Endodermal cell (in vitro differentiated cells): ENCODE data around the gene ISYNA1. TPM values are rescaled to one million over a fixed set of nuclear protein-coding genes. Genes with fewer than 3 reads are reported as not detected.

Experiments
- DNase-seq: peaks from one replicate; pipeline ENCODE4 v3.0.0-alpha.2; 2017
- H3K27ac ChIP-seq: 2 replicates; pipeline ENCODE4 v1.5.1; 2013; ENCODE audit warnings: mild to moderate bottlenecking, low read depth, low read length, moderate library complexity
- H3K27me3 ChIP-seq: 2 replicates; pipeline ENCODE4 v1.6.1; 2013; ENCODE audit warnings: mild to moderate bottlenecking, low read length, moderate library complexity; ENCODE audit not compliant: insufficient read depth, control insufficient read depth, poor library complexity, severe bottlenecking
- H3K36me3 ChIP-seq: 2 replicates; pipeline ENCODE4 v1.7.0; 2013; ENCODE audit warnings: mild to moderate bottlenecking, low read length, moderate library complexity; ENCODE audit not compliant: control insufficient read depth, insufficient read depth
- H3K4me1 ChIP-seq: one replicate; pipeline ENCODE4 v1.7.0; 2013; ENCODE audit warnings: low read length; ENCODE audit not compliant: control insufficient read depth, insufficient read depth
- H3K4me3 ChIP-seq: 2 replicates; pipeline ENCODE4 v1.5.1; 2013; ENCODE audit warnings: mild to moderate bottlenecking, low read length, moderate library complexity
- H3K9ac ChIP-seq: 2 replicates; pipeline ENCODE4 v1.6.1; 2013; ENCODE audit warnings: mild to moderate bottlenecking, low read length, moderate library complexity; ENCODE audit not compliant: poor library complexity, severe bottlenecking; ENCODE audit errors: extremely low read depth
- H3K9me3 ChIP-seq: 2 replicates; pipeline ENCODE4 v1.6.1; 2013; ENCODE audit warnings: mild to moderate bottlenecking, low read length, moderate library complexity; ENCODE audit not compliant: control insufficient read depth
- H3K27ac Mint-ChIP-seq: 2 replicates; pipeline ENCODE4 v1.8.0; 2020; ENCODE audit warnings: mixed read lengths
- H3K27me3 Mint-ChIP-seq: 2 replicates; pipeline ENCODE4 v1.8.0; 2021; ENCODE audit warnings: mild to moderate bottlenecking, mixed read lengths; ENCODE audit not compliant: insufficient read depth
- H3K36me3 Mint-ChIP-seq: 2 replicates; pipeline ENCODE4 v1.8.0; 2020; ENCODE audit warnings: low read depth, mixed read lengths
- H3K4me1 Mint-ChIP-seq: 2 replicates; pipeline ENCODE4 v1.8.0; 2020; ENCODE audit warnings: mixed read lengths
- H3K4me3 Mint-ChIP-seq: 2 replicates; pipeline ENCODE4 v1.8.0; 2020; ENCODE audit warnings: mild to moderate bottlenecking, moderate library complexity, mixed read lengths
- H3K9me3 Mint-ChIP-seq: 2 replicates; pipeline ENCODE4 v1.8.0; 2020; ENCODE audit warnings: mild to moderate bottlenecking, mixed read lengths
- CTCF ChIP-seq: fragments of 200-600 bp; sonication (generic); conservative IDR thresholded peaks from 2 replicates; pipeline ENCODE4 v1.5.0; 2021; ENCODE audit warnings: antibody characterized with exemption, mild to moderate bottlenecking
- WGBS, 2 experiments: methylation state at CpG; one replicate each; pipeline versions ENCODE4 v1.1.5 to v1.1.7; 2013; ENCODE audit warnings: missing lambda C conversion rate in 2 of 2, mixed read lengths in 1 of 2; ENCODE audit not compliant: insufficient coverage in 1 of 2, insufficient read length in 1 of 2; 5-methylcytosine and 5-hydroxymethylcytosine counted together
- total RNA-seq, 2 donors: library from RNA; stranded (reverse); fragmentation: NEBNext Ultra II Directional in 1 of 2; extraction: Animal tissue kit (Norgen Biotek cat#: 25700) in 1 of 2; gene quantifications; 2 replicates in 1 of 2; 3 replicates in 1 of 2; pipeline ENCODE4 v1.2.1, GENCODE V29; 2021

The ISYNA1 gene
- total RNA-seq, 2 donors from 2014 or later: 156 to 212 TPM

DNA sequence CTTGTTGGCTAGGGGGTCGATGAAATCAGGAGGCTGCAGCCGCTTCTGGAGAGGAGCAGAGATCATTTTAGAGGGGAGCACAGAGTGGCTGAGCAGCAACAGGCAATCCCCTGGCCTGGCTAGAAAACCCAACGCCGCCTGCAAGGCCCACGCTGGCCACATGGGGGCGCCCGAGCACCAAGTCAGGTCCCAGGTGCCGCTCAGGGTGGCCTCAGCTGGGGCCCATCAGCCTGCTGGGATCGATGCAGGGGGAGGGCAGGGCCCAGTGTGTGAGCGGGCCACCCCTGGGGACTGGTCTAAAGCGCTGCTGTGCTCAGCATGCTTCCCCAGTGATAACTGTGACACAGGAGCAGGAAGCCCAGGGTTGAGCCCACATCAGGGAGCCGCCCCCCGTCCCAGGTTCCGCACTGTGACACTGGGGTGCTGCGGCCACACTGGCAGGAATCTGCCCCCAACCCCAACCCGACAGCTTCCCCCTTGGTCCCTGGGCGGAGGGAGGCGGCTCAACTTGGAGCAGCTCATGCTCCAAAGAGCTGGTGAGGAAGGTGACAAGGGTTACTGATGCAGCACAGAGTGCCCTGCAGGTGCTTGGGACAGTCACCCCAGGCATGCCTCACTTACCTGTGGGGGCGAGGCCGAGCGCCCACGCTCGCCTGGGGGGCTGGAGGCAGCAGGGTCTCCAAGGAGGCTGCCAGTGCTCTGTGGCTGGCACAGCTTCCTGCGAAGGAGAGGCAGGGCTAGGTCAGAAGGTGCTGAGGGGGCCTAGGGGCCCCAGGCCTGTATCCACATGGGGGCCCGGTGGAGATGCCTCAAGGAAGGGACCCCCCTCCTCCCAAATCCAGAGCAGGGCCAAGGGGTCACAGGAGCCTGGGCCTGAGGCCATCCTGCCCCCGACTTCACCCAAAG is 13.3 kb upstream of the ISYNA1 start:
- no peak overlapping the region for H3K4me3 Mint-ChIP-seq
- no peaks in the 10 kb centered on the region for H3K9me3 ChIP-seq
- no peaks in the 10 kb centered on the region for H3K9me3 Mint-ChIP-seq
- 59 to 64% methylated on average over 15 to 26 of the region's 26 CpGs for WGBS, 2 experiments
- H3K27ac ChIP-seq: no peak overlapping the region
- DNase-seq: peak; percentile 97
- no peak overlapping the region for H3K4me3 ChIP-seq
- H3K4me1 ChIP-seq: no peaks in the 10 kb centered on the region
- peak overlapping the region; percentile 65 for H3K27ac Mint-ChIP-seq
- H3K36me3 Mint-ChIP-seq: peaks cover 22% of the 10 kb centered on the region
- no peak overlapping the region for H3K9ac ChIP-seq
- peak; percentile 97 for TF ChIP-seq CTCF
- peaks cover 10% of the 10 kb centered on the region for H3K36me3 ChIP-seq
- H3K4me1 Mint-ChIP-seq: peaks cover 1% of the 10 kb centered on the region
- no peaks in the 10 kb centered on the region for H3K27me3 ChIP-seq
- H3K27me3 Mint-ChIP-seq: no peaks in the 10 kb centered on the region

- no peak overlapping the region for H3K9ac ChIP-seq
- no peak overlapping the region for H3K4me3 ChIP-seq
- no peaks in the 10 kb centered on the region for H3K4me1 ChIP-seq
- Mint-ChIP-seq H3K27ac (peak overlapping the region; percentile 65), H3K27me3 (no peaks in the 10 kb centered on the region), H3K4me1 (peaks cover 1% of the 10 kb centered on the region), H3K4me3 (no peak overlapping the region), H3K36me3 (peaks cover 19% of the 10 kb centered on the region), H3K9me3 (no peaks in the 10 kb centered on the region)
- peaks cover 14% of the 10 kb centered on the region for H3K36me3 ChIP-seq
- whole genome bisulfite sequencing, 2 experiments: 87 to 88% methylated on average over 20 to 33 of the region's 33 CpGs
- no peaks in the 10 kb centered on the region for H3K9me3 ChIP-seq
- DNase-seq: no peak
- H3K27ac ChIP-seq: no peak overlapping the region
- H3K27me3 ChIP-seq: no peaks in the 10 kb centered on the region
- TF ChIP-seq CTCF: no peak
These were observed 12.3 kb upstream of the ISYNA1 start for GRCh38 chr19:18450021-18450930.

DNA sequence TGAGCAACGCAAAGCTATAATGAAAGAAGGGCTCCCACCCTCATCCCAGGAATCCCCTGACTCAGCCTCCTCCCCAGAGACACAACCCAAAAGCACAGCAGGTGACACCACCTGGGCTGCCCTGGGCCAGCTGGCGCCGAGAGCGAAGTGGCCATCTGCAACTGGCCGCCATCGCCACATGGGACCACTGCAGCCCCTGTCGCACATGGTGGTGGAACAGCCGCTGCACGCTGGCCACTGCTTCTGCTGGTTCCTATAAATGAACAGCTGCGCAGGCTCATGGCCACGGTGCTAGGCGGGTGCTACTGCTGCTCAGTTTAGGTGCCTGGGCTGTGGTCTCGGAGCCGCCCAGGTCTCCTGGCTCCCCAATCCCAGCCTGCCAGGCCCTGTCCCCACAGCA is 11.6 kb upstream of the ISYNA1 start:
- Histone ChIP-seq H3K9ac (no peak overlapping the region), H3K27ac (no peak overlapping the region), H3K4me3 (no peak overlapping the region), H3K27me3 (no peaks in the 10 kb centered on the region), H3K4me1 (no peaks in the 10 kb centered on the region), H3K9me3 (no peaks in the 10 kb centered on the region), H3K36me3 (peaks cover 14% of the 10 kb centered on the region)
- H3K27me3 Mint-ChIP-seq: no peaks in the 10 kb centered on the region
- H3K27ac Mint-ChIP-seq: no peak overlapping the region
- no peak for TF ChIP-seq CTCF
- H3K36me3 Mint-ChIP-seq: peaks cover 19% of the 10 kb centered on the region
- no peak for DNase-seq
- no peak overlapping the region for H3K4me3 Mint-ChIP-seq
- no peaks in the 10 kb centered on the region for H3K9me3 Mint-ChIP-seq
- WGBS, 2 experiments: 95 to 99% methylated on average over 13 to 14 of the region's 14 CpGs
- H3K4me1 Mint-ChIP-seq: peaks cover 1% of the 10 kb centered on the region
